ENCODE results near the gene JMJD4. TPM values are rescaled to one million over a fixed set of nuclear protein-coding genes. Genes with fewer than 3 reads are reported as not detected.

Gene JMJD4
- total and polyA plus RNA-seq, 2 of the 8 experiments (the other 6 are each of a cell fraction or from before 2014, with no cell fraction given) = 13.2 to 23.3 TPM

GRCh38 chr1:227732586-227733308, 2.4 kb downstream of the JMJD4 start:
- Histone ChIP-seq H2BK120ac (replicated peaks; ENCODE audit: low read depth, low read length) (no peak overlapping the region), H3K4me1 (replicated peaks in 1 of 4; ENCODE audit: control insufficient read depth in 3 of 4, insufficient read depth in 4 of 4, low read length in 3 of 4) (peaks cover 0 to 20% (median 15%) of the 10 kb centered on the region in 4 experiments; a peak in 6 of 7 replicates), H4K91ac (replicated peaks; ENCODE audit: insufficient read length, low read length) (no peak overlapping the region), H4K20me1 (replicated peaks in 1 of 2; ENCODE audit: control insufficient read depth in 1 of 2, insufficient read depth in 2 of 2, low read length in 2 of 2) (peaks cover 3 to 29% of the 10 kb centered on the region in 2 experiments), H3K4ac (replicated peaks; ENCODE audit: insufficient read length, low read depth, low read length) (no peak overlapping the region), H4K5ac (ENCODE audit: insufficient read length, low read depth, low read length) (no peak overlapping the region), H3K79me2 (ENCODE audit: control insufficient read depth in 1 of 2, insufficient read depth in 2 of 2, low read length in 2 of 2) (peaks cover 6 to 35% of the 10 kb centered on the region in 2 experiments; a peak in 3 of 4 replicates), H3K9ac (replicated peaks in 1 of 4; ENCODE audit: extremely low read depth in 1 of 4, low read depth in 3 of 4, low read length in 3 of 4) (no peak overlapping the region; a peak in 1 of 7 replicates), H3K27ac (ENCODE audit: low read depth, low read length) (no peak overlapping the region), H3K56ac (replicated peaks; ENCODE audit: insufficient read length, low read depth, low read length) (no peak overlapping the region), H3K14ac (ENCODE audit: insufficient read length) (no peak overlapping the region), H2BK20ac (ENCODE audit: low read length) (no peak overlapping the region), H2AK5ac (ENCODE audit: low read depth, low read length) (no peak overlapping the region), H2BK15ac (ENCODE audit: low read length) (no peak overlapping the region), H3K4me2 (ENCODE audit: insufficient read depth in 1 of 2, low read depth in 2 of 2, low read length in 2 of 2) (no peak overlapping the region), H3K79me1 (ENCODE audit: low read depth, low read length) (peaks cover 22% of the 10 kb centered on the region), H2AFZ (ENCODE audit: low read length) (no peak overlapping the region), H2BK12ac (ENCODE audit: low read depth, low read length) (no peak overlapping the region), H3K4me3 (ENCODE audit: extremely low read depth in 1 of 4, insufficient read depth in 2 of 4, low read depth in 3 of 4, low read length in 4 of 4) (no peak overlapping the region), H3K18ac (ENCODE audit: extremely low read depth, low read length) (no peak overlapping the region), H3K23me2 (ENCODE audit: low read depth, low read length) (peaks cover 13% of the 10 kb centered on the region), H4K8ac (ENCODE audit: extremely low read depth, insufficient read depth, low read length) (no peak overlapping the region), H3K36me3 (ENCODE audit: control insufficient read depth in 2 of 4, insufficient read depth in 4 of 4, low read length in 3 of 4) (peaks cover 6 to 23% (median 11%) of the 10 kb centered on the region in 4 experiments; a peak in 6 of 8 replicates), H3K23ac (ENCODE audit: insufficient read length) (no peak overlapping the region), H3K9me3 (ENCODE audit: insufficient read depth in 2 of 2, low read depth in 1 of 2, low read length in 1 of 2) (no peaks in the 10 kb centered on the region), H3K27me3 (replicated peaks in 1 of 4; ENCODE audit: control insufficient read depth in 3 of 4, extremely low read depth in 1 of 4, insufficient read depth in 3 of 4, low read length in 3 of 4) (no peaks in the 10 kb centered on the region), H2BK5ac (ENCODE audit: low read depth, low read length) (no peak overlapping the region)
- FAIRE-seq (no peak), DNase-seq (ENCODE audit: low read depth in 1 of 2, low spot score in 2 of 2) (no peak)
- ChIA-PET POLR2A (ENCODE audit: partially characterized antibody) (interaction anchor here (1.0 to 1.6 kb wide), 3 partner anchors 33 to 221 kb away, joined by 3 read pairs; no protein-coding TSS in a partner anchor), CTCF (ENCODE audit: partially characterized antibody) (interaction anchor here (1.1 to 1.9 kb wide), 4 partner anchors 8 to 33 kb away, joined by 3 to 6 read pairs (median 3); no protein-coding TSS in a partner anchor)
- WGBS, 2 experiments (ENCODE audit: extremely low coverage in 1 of 2, insufficient coverage in 1 of 2, insufficient read length in 1 of 2, insufficient replicate concordance in 2 of 2, low coverage in 1 of 2, low lambda C conversion rate in 2 of 2, missing lambda C conversion rate in 1 of 2) = 91% methylated on average over 18 of the region's 18 CpGs; no CpG with 5 or more reads in 1 of the 2 experiments
- no peak for TF ChIP-seq SP1 (IDR thresholded peaks at IDR 0.05; ENCODE audit: low read depth, low read length)

All from H1 (cell line).